PC-9 (cell line): ENCODE data around the gene PLPPR1. TPM values are rescaled to one million over a fixed set of nuclear protein-coding genes. Genes with fewer than 3 reads are reported as not detected.

Experiments used
- BruUV-seq: library from RNA; stranded (reverse); fragments of 400-500 nt; replicated peaks from 2 replicates; lab custom pipeline; 2021; lab: Mats Ljungman, UMichigan
- CTCF ChIA-PET: fragments of 300-600 bp; sonication (Branson Sonifier 250); formaldehyde crosslinking; loops from one replicate; lab custom pipeline; 2022; ENCODE audit warnings: antibody characterized with exemption; lab: Charles Lee
- POLR2A ChIA-PET: fragments of 300-600 bp; sonication (Branson Sonifier 250); formaldehyde crosslinking; loops from one replicate; lab custom pipeline; 2022; ENCODE audit warnings: antibody characterized with exemption; ENCODE audit not compliant: unreplicated experiment; lab: Charles Lee
- DNase-seq, 2 experiments: peaks; one replicate each; pipeline versions ENCODE4 v3.0.0 to v3.0.0-alpha.2; 2015 to 2022; ENCODE audit warnings: mixed read lengths in 1 of 2
- H2AFZ ChIP-seq: fragments of 200-600 bp; sonication (generic); 2 replicates; pipeline ENCODE4 v1.8.1; 2017; ENCODE audit warnings: antibody characterized with exemption
- H3F3A ChIP-seq: fragments of 200-600 bp; sonication (generic); 2 replicates; pipeline ENCODE4 v1.8.1; 2017; ENCODE audit warnings: antibody characterized with exemption, mild to moderate bottlenecking, low read depth; ENCODE audit not compliant: insufficient read depth
- H3K27ac ChIP-seq: fragments of 200-600 bp; sonication (generic); 2 replicates; pipeline ENCODE4 v1.6.1; 2016; ENCODE audit warnings: mixed run types
- H3K27me3 ChIP-seq: fragments of 200-600 bp; sonication (generic); 2 replicates; pipeline ENCODE4 v1.6.1; 2016; ENCODE audit warnings: low read depth, mixed run types; ENCODE audit not compliant: insufficient read depth
- H3K36me3 ChIP-seq: fragments of 200-600 bp; sonication (generic); 2 replicates; pipeline ENCODE4 v1.6.1; 2016; ENCODE audit warnings: low read depth, mixed run types
- H3K4me1 ChIP-seq: fragments of 200-600 bp; sonication (generic); replicated peaks from 2 replicates; pipeline ENCODE4 v1.6.1; 2016; ENCODE audit warnings: mixed run types; ENCODE audit not compliant: insufficient read depth
- H3K4me2 ChIP-seq: fragments of 200-600 bp; sonication (generic); 2 replicates; pipeline ENCODE4 v1.6.1; 2017; ENCODE audit warnings: mixed run types
- H3K4me3 ChIP-seq: fragments of 200-600 bp; sonication (generic); 2 replicates; pipeline ENCODE4 v1.6.1; 2016; ENCODE audit warnings: mixed run types
- H3K79me2 ChIP-seq: fragments of 200-600 bp; sonication (generic); 2 replicates; pipeline ENCODE4 v1.6.1; 2017; ENCODE audit warnings: low read depth, mixed run types
- H3K9me2 ChIP-seq: fragments of 200-600 bp; sonication (generic); 2 replicates; pipeline ENCODE4 v1.8.1; 2017; ENCODE audit warnings: mild to moderate bottlenecking; ENCODE audit not compliant: insufficient read depth
- H3K9me3 ChIP-seq: fragments of 200-600 bp; sonication (generic); 2 replicates; pipeline ENCODE4 v1.8.1; 2016; ENCODE audit warnings: low read depth; ENCODE audit not compliant: insufficient read depth
- H4K20me1 ChIP-seq: fragments of 200-600 bp; sonication (generic); 2 replicates; pipeline ENCODE4 v1.8.1; 2017; ENCODE audit not compliant: insufficient read depth
- EZH2 ChIP-seq: fragments of 200-600 bp; sonication (generic); IDR thresholded peaks from 2 replicates; pipeline ENCODE4 v1.8.0; 2017; ENCODE audit warnings: antibody characterized with exemption, low read depth
- intact Hi-C: fragments of 100-400 bp; cut with micrococcal nuclease; formaldehyde crosslinking; loops from one replicate; pipeline ENCODE4 v1.10.0; 2022; ENCODE audit not compliant: unreplicated experiment
- total RNA-seq: library from RNA; stranded (reverse); gene quantifications from 2 replicates; pipeline ENCODE4 v1.2.3, GENCODE V29; 2021
- TF ChIP-seq, protein P1 (sequence below): fragments of 200-600 bp; sonication (generic); conservative IDR thresholded peaks from 2 replicates; pipeline ENCODE4 v1.6.1; 2017; ENCODE audit warnings: mixed run types, antibody characterized with exemption, mild to moderate bottlenecking, moderate library complexity

Gene PLPPR1
- total RNA-seq, 1 experiment from 2014 or later, result not detected

- CTCF ChIA-PET, result no interaction called here
- POLR2A ChIA-PET, result no interaction called here
Measured at GRCh38 chr9:101332362-101332761, 303.8 kb downstream of the PLPPR1 start.

DNA sequence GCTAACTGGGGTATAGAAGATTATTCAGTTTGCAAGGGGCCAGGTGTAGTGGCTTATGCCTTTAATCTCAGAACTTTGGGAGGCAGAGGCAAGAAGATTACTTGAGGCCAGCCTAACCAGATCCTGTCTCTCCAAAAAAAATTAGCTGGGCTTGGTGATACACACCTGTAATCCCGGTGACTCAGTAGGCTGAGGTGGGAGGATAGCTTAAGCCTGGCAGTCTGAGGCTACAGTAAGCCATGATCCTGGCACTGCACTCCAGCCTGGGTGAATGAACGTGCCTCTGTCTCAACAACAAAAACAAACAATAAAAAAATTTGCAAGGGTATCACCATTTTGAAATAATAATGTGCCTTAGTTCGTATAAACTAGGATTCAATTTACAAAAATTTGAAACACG is 305.0 kb downstream of the PLPPR1 start:
- no peak overlapping the region for H3K4me3 ChIP-seq
- TF ChIP-seq EZH2, result no peak
- TF ChIP-seq, protein P1, sequence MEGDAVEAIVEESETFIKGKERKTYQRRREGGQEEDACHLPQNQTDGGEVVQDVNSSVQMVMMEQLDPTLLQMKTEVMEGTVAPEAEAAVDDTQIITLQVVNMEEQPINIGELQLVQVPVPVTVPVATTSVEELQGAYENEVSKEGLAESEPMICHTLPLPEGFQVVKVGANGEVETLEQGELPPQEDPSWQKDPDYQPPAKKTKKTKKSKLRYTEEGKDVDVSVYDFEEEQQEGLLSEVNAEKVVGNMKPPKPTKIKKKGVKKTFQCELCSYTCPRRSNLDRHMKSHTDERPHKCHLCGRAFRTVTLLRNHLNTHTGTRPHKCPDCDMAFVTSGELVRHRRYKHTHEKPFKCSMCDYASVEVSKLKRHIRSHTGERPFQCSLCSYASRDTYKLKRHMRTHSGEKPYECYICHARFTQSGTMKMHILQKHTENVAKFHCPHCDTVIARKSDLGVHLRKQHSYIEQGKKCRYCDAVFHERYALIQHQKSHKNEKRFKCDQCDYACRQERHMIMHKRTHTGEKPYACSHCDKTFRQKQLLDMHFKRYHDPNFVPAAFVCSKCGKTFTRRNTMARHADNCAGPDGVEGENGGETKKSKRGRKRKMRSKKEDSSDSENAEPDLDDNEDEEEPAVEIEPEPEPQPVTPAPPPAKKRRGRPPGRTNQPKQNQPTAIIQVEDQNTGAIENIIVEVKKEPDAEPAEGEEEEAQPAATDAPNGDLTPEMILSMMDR, result no peak
- intact Hi-C loops, result no loop called here
- no peak overlapping the region for H3K27ac ChIP-seq
- POLR2A ChIA-PET, result no interaction called here
- H3K79me2 ChIP-seq, result no peaks in the 10 kb centered on the region
- H3K36me3 ChIP-seq, result no peaks in the 10 kb centered on the region
- no peaks in the 10 kb centered on the region for H4K20me1 ChIP-seq
- peaks cover 28% of the 10 kb centered on the region; the same call in 1 of the 2 replicates for H3K27me3 ChIP-seq
- H3F3A ChIP-seq, result no peaks in the 10 kb centered on the region
- H3K9me3 ChIP-seq, result no peaks in the 10 kb centered on the region
- no peak overlapping the region for H3K4me2 ChIP-seq
- DNase-seq, result no peak
- no TSS peak for BruUV-seq
- no peaks in the 10 kb centered on the region for H3K9me2 ChIP-seq
- no peak overlapping the region for H2AFZ ChIP-seq
- CTCF ChIA-PET, result no interaction called here
- no peaks in the 10 kb centered on the region for H3K4me1 ChIP-seq

More at GRCh38 chr9:101332362-101332761, 303.8 kb downstream of the PLPPR1 start:
- no peaks in the 10 kb centered on the region for H3K36me3 ChIP-seq
- H4K20me1 ChIP-seq, result no peaks in the 10 kb centered on the region
- no peak overlapping the region for H3K4me3 ChIP-seq
- no peaks in the 10 kb centered on the region for H3F3A ChIP-seq
- H3K9me2 ChIP-seq, result no peaks in the 10 kb centered on the region
- no peaks in the 10 kb centered on the region for H3K9me3 ChIP-seq
- H3K79me2 ChIP-seq, result no peaks in the 10 kb centered on the region
- TF ChIP-seq, protein P1, result no peak
- no peak for TF ChIP-seq EZH2
- H3K4me2 ChIP-seq, result no peak overlapping the region
- intact Hi-C loops, result no loop called here
- DNase-seq, result no peak
- H3K4me1 ChIP-seq, result no peaks in the 10 kb centered on the region
- no TSS peak for BruUV-seq
- no peak overlapping the region for H3K27ac ChIP-seq
- H3K27me3 ChIP-seq, result peaks cover 28% of the 10 kb centered on the region; the same call in 1 of the 2 replicates
- H2AFZ ChIP-seq, result no peak overlapping the region

DNA sequence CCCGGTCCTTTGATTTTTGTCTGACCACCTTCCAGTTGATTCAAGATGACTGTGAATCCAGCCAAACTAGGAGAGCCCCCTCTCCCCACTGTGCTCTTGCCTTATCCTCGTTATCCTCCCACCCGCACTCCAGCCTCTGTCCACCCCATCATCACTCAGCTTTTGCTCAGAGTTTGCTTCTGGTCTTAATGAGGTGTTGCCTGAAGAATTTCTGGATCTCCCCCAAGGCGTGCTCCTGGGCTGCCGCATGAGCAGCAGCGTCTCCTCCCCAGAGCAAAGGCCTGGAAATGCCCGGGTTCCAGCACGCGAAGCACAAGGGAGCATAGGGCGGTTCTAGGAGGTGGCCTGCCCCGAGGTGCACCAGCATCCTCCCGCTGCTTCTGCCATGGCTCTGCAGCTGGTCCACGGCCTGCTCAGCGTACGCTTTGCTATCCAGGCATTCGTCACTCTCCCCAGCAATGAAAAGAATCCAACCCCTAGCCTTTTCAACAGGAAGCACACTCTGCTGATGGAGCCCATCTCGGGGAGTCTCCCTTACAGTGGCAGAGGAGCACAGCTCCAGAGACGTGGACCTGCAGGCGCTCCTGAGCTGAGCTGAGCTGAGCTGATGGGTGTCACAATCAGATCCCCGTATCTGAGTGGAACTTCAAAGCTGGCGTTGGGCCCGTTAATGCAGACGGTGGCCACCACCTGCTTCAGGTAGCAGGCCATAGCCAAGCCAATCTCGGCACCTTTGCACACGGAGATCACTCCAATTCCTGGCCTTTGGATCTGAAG is 305.6 kb downstream of the PLPPR1 start:
- POLR2A ChIA-PET, result no interaction called here
- H3K9me2 ChIP-seq, result no peaks in the 10 kb centered on the region
- no peak overlapping the region for H3K4me2 ChIP-seq
- H3K9me3 ChIP-seq, result no peaks in the 10 kb centered on the region
- H3K36me3 ChIP-seq, result no peaks in the 10 kb centered on the region
- H3K4me1 ChIP-seq, result no peaks in the 10 kb centered on the region
- H3K27ac ChIP-seq, result no peak overlapping the region
- no peak for DNase-seq
- no TSS peak for BruUV-seq
- H3K79me2 ChIP-seq, result no peaks in the 10 kb centered on the region
- no peaks in the 10 kb centered on the region for H3F3A ChIP-seq
- TF ChIP-seq, protein P1, result no peak
- no peak for TF ChIP-seq EZH2
- peaks cover 33% of the 10 kb centered on the region; the same call in 1 of the 2 replicates for H3K27me3 ChIP-seq
- CTCF ChIA-PET, result no interaction called here
- no peak overlapping the region for H3K4me3 ChIP-seq
- intact Hi-C loops, result no loop called here
- H4K20me1 ChIP-seq, result no peaks in the 10 kb centered on the region
- no peak overlapping the region for H2AFZ ChIP-seq
